Measurements from ENCODE around the gene MACROD2. TPM values are rescaled to one million over a fixed set of nuclear protein-coding genes. Genes with fewer than 3 reads are reported as not detected.

The MACROD2 gene
- total RNA-seq, 4 donors from 2014 or later = 2.1 to 28.1 (median 12.6) TPM

DNA sequence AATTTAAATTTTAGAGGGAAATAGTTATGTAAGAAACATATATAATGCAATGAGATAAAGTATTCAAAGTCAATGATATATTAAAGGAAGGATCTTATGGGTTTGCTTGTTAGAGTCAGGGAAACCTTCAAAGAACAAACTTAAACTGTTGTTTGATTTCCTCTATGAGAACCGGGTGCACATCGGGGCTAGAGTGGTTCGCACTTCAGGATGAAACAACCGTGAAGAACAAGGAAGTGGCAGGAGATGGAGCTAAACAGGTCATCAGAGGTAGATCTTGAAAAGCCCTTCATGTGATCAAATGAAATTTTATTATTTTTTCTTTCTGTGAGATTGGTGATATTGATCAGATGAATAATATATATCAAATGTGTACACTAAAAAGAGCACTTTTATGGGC lies 1294.0 kb downstream of the MACROD2 start:
- intact Hi-C loops (cut with DNase I; ENCODE audit: low total_unique reads) = no loop called here
- Histone ChIP-seq H3K27ac (no peak overlapping the region), H3K4me3 (no peak overlapping the region), H3K27me3 (no peaks in the 10 kb centered on the region), H3K9me3 (no peaks in the 10 kb centered on the region), H3K36me3 (no peaks in the 10 kb centered on the region), H3K4me1 (no peaks in the 10 kb centered on the region)
- TF ChIP-seq, protein P1, sequence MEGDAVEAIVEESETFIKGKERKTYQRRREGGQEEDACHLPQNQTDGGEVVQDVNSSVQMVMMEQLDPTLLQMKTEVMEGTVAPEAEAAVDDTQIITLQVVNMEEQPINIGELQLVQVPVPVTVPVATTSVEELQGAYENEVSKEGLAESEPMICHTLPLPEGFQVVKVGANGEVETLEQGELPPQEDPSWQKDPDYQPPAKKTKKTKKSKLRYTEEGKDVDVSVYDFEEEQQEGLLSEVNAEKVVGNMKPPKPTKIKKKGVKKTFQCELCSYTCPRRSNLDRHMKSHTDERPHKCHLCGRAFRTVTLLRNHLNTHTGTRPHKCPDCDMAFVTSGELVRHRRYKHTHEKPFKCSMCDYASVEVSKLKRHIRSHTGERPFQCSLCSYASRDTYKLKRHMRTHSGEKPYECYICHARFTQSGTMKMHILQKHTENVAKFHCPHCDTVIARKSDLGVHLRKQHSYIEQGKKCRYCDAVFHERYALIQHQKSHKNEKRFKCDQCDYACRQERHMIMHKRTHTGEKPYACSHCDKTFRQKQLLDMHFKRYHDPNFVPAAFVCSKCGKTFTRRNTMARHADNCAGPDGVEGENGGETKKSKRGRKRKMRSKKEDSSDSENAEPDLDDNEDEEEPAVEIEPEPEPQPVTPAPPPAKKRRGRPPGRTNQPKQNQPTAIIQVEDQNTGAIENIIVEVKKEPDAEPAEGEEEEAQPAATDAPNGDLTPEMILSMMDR (IDR thresholded peaks at IDR 0.05) = no peak
- TF ChIP-seq POLR2A (IDR thresholded peaks at IDR 0.05) = no peak
- no peak for DNase-seq

GRCh38 chr20:15292405-15292804 lies 1297.1 kb downstream of the MACROD2 start:
- no peaks in the 10 kb centered on the region for H3K36me3 ChIP-seq
- TF ChIP-seq, protein P1 (IDR thresholded peaks at IDR 0.05) = no peak
- no peak for TF ChIP-seq POLR2A (IDR thresholded peaks at IDR 0.05)
- no peak overlapping the region for H3K27ac ChIP-seq
- intact Hi-C loops (cut with DNase I; ENCODE audit: low total_unique reads) = no loop called here
- no peak for DNase-seq
- H3K4me3 ChIP-seq = no peak overlapping the region
- H3K27me3 ChIP-seq = no peaks in the 10 kb centered on the region
- H3K9me3 ChIP-seq = no peaks in the 10 kb centered on the region
- no peaks in the 10 kb centered on the region for H3K4me1 ChIP-seq

GRCh38 chr20:15296422-15296821 lies 1301.1 kb downstream of the MACROD2 start:
- TF ChIP-seq, protein P1 (IDR thresholded peaks at IDR 0.05) = no peak
- TF ChIP-seq POLR2A (IDR thresholded peaks at IDR 0.05) = no peak
- DNase-seq = no peak
- Histone ChIP-seq H3K27me3 (no peaks in the 10 kb centered on the region), H3K4me1 (no peaks in the 10 kb centered on the region), H3K27ac (no peak overlapping the region), H3K4me3 (no peak overlapping the region), H3K9me3 (no peaks in the 10 kb centered on the region), H3K36me3 (no peaks in the 10 kb centered on the region)
- intact Hi-C loops (cut with DNase I; ENCODE audit: low total_unique reads) = no loop called here

DNA sequence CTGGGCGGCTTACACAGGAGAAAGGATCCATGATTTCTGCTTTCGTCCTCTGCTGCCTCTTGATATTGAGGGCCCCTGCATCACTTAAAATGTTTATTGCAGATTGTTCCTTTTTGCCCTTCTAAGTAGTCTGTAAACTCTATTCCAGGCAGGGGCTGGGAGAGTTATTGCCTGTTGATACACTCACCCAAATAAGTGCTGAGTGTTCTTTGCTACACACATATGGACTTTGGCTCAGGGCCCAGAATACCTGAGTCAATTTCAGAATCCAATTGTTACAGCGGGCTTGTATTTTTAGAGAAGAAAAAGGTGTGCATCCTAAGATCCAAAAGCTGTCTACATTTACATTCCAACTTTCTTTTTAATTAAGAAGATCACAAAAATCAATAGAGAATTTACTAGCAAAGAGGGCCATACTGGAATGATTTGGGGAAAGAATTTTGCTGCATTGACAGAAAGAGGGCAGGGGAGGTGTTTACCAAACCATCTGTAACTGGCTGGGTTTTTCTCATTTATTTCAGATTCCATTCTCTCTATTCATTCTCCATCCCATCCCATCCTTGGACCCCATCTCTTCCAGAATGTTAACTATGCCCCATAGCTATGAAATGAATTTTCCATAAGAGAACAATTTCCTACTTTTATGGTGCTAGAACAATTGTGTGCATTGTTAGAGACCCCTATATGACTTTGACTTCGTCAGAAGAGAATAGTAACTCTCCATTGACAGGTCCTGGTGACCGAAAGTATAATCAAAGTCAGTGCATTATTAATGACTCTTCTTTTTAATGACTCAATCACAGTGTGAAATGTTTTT lies 1302.0 kb downstream of the MACROD2 start:
- Histone ChIP-seq H3K27ac (no peak overlapping the region), H3K36me3 (no peaks in the 10 kb centered on the region), H3K27me3 (no peaks in the 10 kb centered on the region), H3K9me3 (no peaks in the 10 kb centered on the region), H3K4me3 (no peak overlapping the region), H3K4me1 (no peaks in the 10 kb centered on the region)
- DNase-seq = no peak
- TF ChIP-seq POLR2A (IDR thresholded peaks at IDR 0.05) = no peak
- TF ChIP-seq, protein P1 (IDR thresholded peaks at IDR 0.05) = no peak
- intact Hi-C loops (cut with DNase I; ENCODE audit: low total_unique reads) = no loop called here

GRCh38 chr20:15302075-15302474 lies 1306.8 kb downstream of the MACROD2 start:
- no peaks in the 10 kb centered on the region for H3K9me3 ChIP-seq

More at GRCh38 chr20:15302075-15302474, 1306.8 kb downstream of the MACROD2 start:
- intact Hi-C loops (cut with DNase I; ENCODE audit: low total_unique reads) = no loop called here
- Histone ChIP-seq H3K27ac (no peak overlapping the region), H3K27me3 (no peaks in the 10 kb centered on the region), H3K4me3 (no peak overlapping the region), H3K4me1 (no peaks in the 10 kb centered on the region), H3K36me3 (no peaks in the 10 kb centered on the region)
- TF ChIP-seq, protein P1 (IDR thresholded peaks at IDR 0.05) = no peak
- no peak for TF ChIP-seq POLR2A (IDR thresholded peaks at IDR 0.05)
- DNase-seq = no peak

All from uterus (tissue), 4 donors.